Endothelial cell of umbilical vein (primary cell): Measurements from ENCODE around the gene CAMTA1. TPM values are rescaled to one million over a fixed set of nuclear protein-coding genes. Genes with fewer than 3 reads are reported as not detected.

ENCODE experiments used
- BruUV-seq: library from RNA; stranded (reverse); fragments of 400-500 nt; replicated peaks from 2 replicates; lab custom pipeline; 2021; lab: Mats Ljungman, UMichigan
- CTCF ChIA-PET: fragments of 300-600, 350-600 bp; sonication (Branson Sonifier 250); formaldehyde crosslinking; loops from one replicate; lab custom pipeline; 2021; ENCODE audit warnings: antibody characterized with exemption, inconsistent platforms; lab: Charles Lee
- POLR2A ChIA-PET: fragments of 300-600, 350-600 bp; sonication (Branson Sonifier 250); formaldehyde crosslinking; loops from one replicate; lab custom pipeline; 2021; ENCODE audit warnings: antibody characterized with exemption, inconsistent platforms; lab: Charles Lee
- DNase-seq: peaks from one replicate; pipeline ENCODE4 v3.0.0-alpha.2; 2011; ENCODE audit warnings: low read depth, low spot score
- FAIRE-seq: peaks from 2 replicates; lab custom pipeline; 2011; peaks lifted over from hg19 to GRCh38; lab: Jason Lieb, UNC
- H2AFZ ChIP-seq: 2 replicates; pipeline ENCODE4 v1.6.0; 2012; ENCODE audit warnings: low read depth, low read length, control low read depth, inconsistent platforms
- H3K27ac ChIP-seq: 2 replicates; pipeline ENCODE4 v1.5.1; 2011; ENCODE audit warnings: low read depth, mild to moderate bottlenecking, control low read depth, low read length, moderate library complexity; ENCODE audit not compliant: insufficient read depth
- H3K27me3 ChIP-seq, 2 experiments: 2 replicates each; pipeline versions ENCODE4 v1.6.0 to v1.6.1; 2011; ENCODE audit warnings: low read length in 2 of 2, mixed read lengths in 1 of 2; ENCODE audit not compliant: control insufficient read depth in 2 of 2, insufficient read depth in 2 of 2
- H3K36me3 ChIP-seq, 2 experiments: 2 replicates in 1 of 2; 3 replicates in 1 of 2; pipeline ENCODE4 v1.5.1; 2011; ENCODE audit warnings: low read length in 2 of 2, mild to moderate bottlenecking in 1 of 2, moderate library complexity in 1 of 2; ENCODE audit not compliant: control insufficient read depth in 2 of 2, insufficient read depth in 2 of 2; ENCODE audit errors: extremely low read depth in 1 of 2
- H3K4me1 ChIP-seq: 3 replicates; pipeline ENCODE4 v1.5.1; 2011; ENCODE audit warnings: mild to moderate bottlenecking, low read length; ENCODE audit not compliant: control insufficient read depth, insufficient read depth; ENCODE audit errors: extremely low read depth
- H3K4me2 ChIP-seq: 2 replicates; pipeline ENCODE4 v1.6.1; 2011; ENCODE audit warnings: low read length, control low read depth, mixed read lengths; ENCODE audit not compliant: insufficient read depth
- H3K4me3 ChIP-seq, 3 experiments: fragments of 200-600 bp in 1 of 3; sonication (generic), shearing (Covaris generic) in 1 of 3; replicated peaks in 1 of 3; 2 replicates each; pipeline ENCODE4 v1.5.1; 2011 to 2016; ENCODE audit warnings: control low read depth in 3 of 3, low read length in 3 of 3, mild to moderate bottlenecking in 2 of 3, inconsistent platforms in 1 of 3, low read depth in 1 of 3, moderate library complexity in 1 of 3; ENCODE audit not compliant: insufficient read depth in 1 of 3
- H3K79me2 ChIP-seq: 2 replicates; pipeline ENCODE4 v1.6.0; 2012; ENCODE audit warnings: low read length, inconsistent platforms; ENCODE audit not compliant: control insufficient read depth, insufficient read depth
- H3K9ac ChIP-seq: replicated peaks from 2 replicates; pipeline ENCODE3; 2011; ENCODE audit warnings: low read length, control low read depth; ENCODE audit not compliant: insufficient read depth; ENCODE audit errors: extremely low read depth
- H3K9me1 ChIP-seq: replicated peaks from 3 replicates; pipeline ENCODE4 v1.6.0; 2011; ENCODE audit warnings: mild to moderate bottlenecking, low read length; ENCODE audit not compliant: control insufficient read depth, insufficient read depth; ENCODE audit errors: extremely low read depth
- H3K9me3 ChIP-seq: replicated peaks from 2 replicates; pipeline ENCODE4 v1.5.1; 2012; ENCODE audit warnings: low read length, inconsistent platforms; ENCODE audit not compliant: control insufficient read depth, insufficient read depth
- H4K20me1 ChIP-seq: replicated peaks from 2 replicates; pipeline ENCODE3; 2011; ENCODE audit warnings: mild to moderate bottlenecking, low read length; ENCODE audit not compliant: control insufficient read depth, insufficient read depth; ENCODE audit errors: extremely low read depth
- CTCF ChIP-seq, 2 donors: IDR thresholded peaks; 1 replicate in 1 of 2; 2 replicates in 1 of 2; pipeline ENCODE4 v1.5.1; 2011; ENCODE audit warnings: low read length in 2 of 2, mild to moderate bottlenecking in 2 of 2, moderate library complexity in 2 of 2, control low read depth in 1 of 2, inconsistent platforms in 1 of 2, low read depth in 1 of 2; ENCODE audit not compliant: insufficient read depth in 1 of 2; ENCODE audit errors: extremely low read depth in 1 of 2
- EZH2 ChIP-seq: IDR thresholded peaks from 2 replicates; pipeline ENCODE4 v1.6.1; 2012; ENCODE audit warnings: borderline replicate concordance, low read depth, mild to moderate bottlenecking, moderate library complexity, low read length, inconsistent platforms; ENCODE audit not compliant: severe bottlenecking
- FOS ChIP-seq: IDR thresholded peaks from 2 replicates; pipeline ENCODE4 v1.6.1; 2011; ENCODE audit warnings: mild to moderate bottlenecking, low read length, moderate library complexity, borderline replicate concordance; ENCODE audit not compliant: insufficient read depth
- GATA2 ChIP-seq: IDR thresholded peaks from 2 replicates; pipeline ENCODE4 v1.7.0; 2011; ENCODE audit warnings: low read depth, mild to moderate bottlenecking, moderate library complexity, mixed read lengths, low read length; ENCODE audit not compliant: insufficient read length, insufficient read depth
- JUN ChIP-seq: IDR thresholded peaks from 2 replicates; pipeline ENCODE4 v1.6.1; 2011; ENCODE audit warnings: borderline replicate concordance, low read depth; ENCODE audit not compliant: insufficient read length, insufficient read depth
- MAX ChIP-seq: IDR thresholded peaks from 2 replicates; pipeline ENCODE4 v1.6.1; 2011; ENCODE audit not compliant: insufficient read depth, insufficient read length
- MYC ChIP-seq: IDR thresholded peaks from one replicate; pipeline ENCODE4 v1.6.1; 2011; ENCODE audit warnings: mild to moderate bottlenecking, low read depth, low read length
- POLR2A ChIP-seq: IDR thresholded peaks from 2 replicates; pipeline ENCODE4 v1.6.1; 2012; ENCODE audit warnings: low read depth, mild to moderate bottlenecking, control low read depth, low read length
- POLR2AphosphoS5 ChIP-seq: IDR thresholded peaks from 2 replicates; pipeline ENCODE4 v1.6.1; 2012; ENCODE audit warnings: low read depth, mild to moderate bottlenecking, control low read depth, low read length, moderate library complexity; ENCODE audit not compliant: insufficient read depth
- dilution Hi-C: fragments of 300-500 bp; cut with MboI; formaldehyde crosslinking; loops from one replicate; pipeline ENCODE4 v1.15.0; 2019; ENCODE audit warnings: low sequenced_read_pairs; ENCODE audit not compliant: extremely low pct_ligation_motif_present
- intact Hi-C: fragments of 100-400 bp; cut with micrococcal nuclease; formaldehyde crosslinking; loops from one replicate; pipeline ENCODE4 v1.10.0; 2022
- polyA plus RNA-seq, 4 experiments: library from polyadenylated mRNA; depleted of rRNA in 3 of 4; stranded (reverse) in 3 of 4; unstranded in 1 of 4; fragments of >200 nt; gene quantifications; 2 replicates each; pipeline versions ENCODE4 v1.2.1 to v1.2.3, GENCODE V29; 2011 to 2012; ENCODE audit warnings: missing spikeins in 1 of 4
- total RNA-seq: library from RNA; stranded (reverse); gene quantifications from 2 replicates; pipeline ENCODE4 v1.2.3, GENCODE V29; 2021

Gene CAMTA1
- total and polyA plus RNA-seq, 2 donors (not counting 3 experiments of a cell fraction or from before 2014, with no cell fraction given), result 50.8 to 92.7 TPM

GRCh38 chr1:6996371-6996770 lies 211.1 kb downstream of the CAMTA1 start:
- DNase-seq, result no peak
- no peak overlapping the region for H3K4me2 ChIP-seq
- no peak overlapping the region for H2AFZ ChIP-seq
- ChIA-PET CTCF (interaction anchor here (1.2 kb wide), 1 partner anchor 46 kb away, joined by 3 read pairs; no protein-coding TSS in a partner anchor), POLR2A (no interaction called here)
- no peaks in the 10 kb centered on the region for H3K9me3 ChIP-seq
- intact Hi-C loops (no loop called here), dilution Hi-C loops (no loop called here)
- H3K9ac ChIP-seq, result no peak overlapping the region
- H3K4me1 ChIP-seq, result no peaks in the 10 kb centered on the region
- no TSS peak for BruUV-seq
- no peaks in the 10 kb centered on the region for H3K27me3 ChIP-seq
- no peak for TF ChIP-seq EZH2
- no peak for TF ChIP-seq GATA2
- no peak for TF ChIP-seq POLR2A
- TF ChIP-seq POLR2AphosphoS5, result no peak
- no peak for TF ChIP-seq FOS
- TF ChIP-seq MYC, result no peak
- TF ChIP-seq JUN, result no peak
- no peak for TF ChIP-seq CTCF (IDR thresholded peaks at IDR 0.05; ENCODE audit: extremely low read depth in 1 of 2, insufficient read depth in 1 of 2, low read depth in 1 of 2, low read length in 2 of 2)
- no peak for TF ChIP-seq MAX
- no peaks in the 10 kb centered on the region for H3K79me2 ChIP-seq
- H3K4me3 ChIP-seq, result no peak overlapping the region
- no peaks in the 10 kb centered on the region for H3K36me3 ChIP-seq
- H3K9me1 ChIP-seq, result no peaks in the 10 kb centered on the region
- no peaks in the 10 kb centered on the region for H4K20me1 ChIP-seq
- no peak for FAIRE-seq
- H3K27ac ChIP-seq, result no peak overlapping the region
